Adrenal gland (tissue), 12 donors: ENCODE data around the gene AMZ2. TPM values are rescaled to one million over a fixed set of nuclear protein-coding genes. Genes with fewer than 3 reads are reported as not detected.
A peak's percentile ranks its signal among the peaks of the same experiment; 100 is the strongest.
"Not testable (repeated sequence)": the region's sequence is repeated elsewhere in the genome, so short reads cannot be mapped to it uniquely, and the experiment has no call there.

Experiments
- DNase-seq, 7 donors: peaks; one replicate each; pipeline ENCODE4 v3.0.0-alpha.2; 2019 to 2020
- H3K27ac ChIP-seq, 5 donors: fragments of 200-600 bp; sonication (generic) in 4 of 5; 1 replicate in 3 of 5; 2 replicates in 2 of 5; pipeline versions ENCODE4 v1.5.1 to v1.8.0; 2016 to 2020; ENCODE audit warnings: mild to moderate bottlenecking in 1 of 5
- H3K27me3 ChIP-seq: fragments of 200-600 bp; 2 replicates; pipeline ENCODE4 v1.8.0; 2021
- H3K36me3 ChIP-seq, 2 donors: fragments of 200-600 bp; replicated peaks in 1 of 2; 1 replicate in 1 of 2; 2 replicates in 1 of 2; pipeline versions ENCODE4 v1.5.1 to v1.8.0; 2018 to 2022
- H3K4me1 ChIP-seq, 2 donors: fragments of 200-600 bp; replicated peaks in 1 of 2; 1 replicate in 1 of 2; 2 replicates in 1 of 2; pipeline versions ENCODE4 v1.5.1 to v1.8.0; 2018 to 2021
- H3K4me3 ChIP-seq, 4 donors: fragments of 200-600 bp; sonication (generic) in 3 of 4; one replicate each; pipeline ENCODE4 v1.5.1; 2016 to 2018
- H3K9me3 ChIP-seq, 3 donors: fragments of 200-600 bp; sonication (generic) in 1 of 3; replicated peaks in 1 of 3; 1 replicate in 2 of 3; 2 replicates in 1 of 3; pipeline versions ENCODE4 v1.5.1 to v1.8.0; 2016 to 2021
- CTCF ChIP-seq, 6 experiments: fragments of 450-650 bp in 4 of 6; fragments of 200-600 bp in 2 of 6; sonication (generic) in 1 of 6; IDR thresholded peaks; 1 replicate in 5 of 6; 2 replicates in 1 of 6; pipeline versions ENCODE4 v1.5.1 to v1.8.0; 2016 to 2021; ENCODE audit warnings: antibody characterized with exemption in 6 of 6, mild to moderate bottlenecking in 2 of 6, moderate library complexity in 1 of 6
- POLR2A ChIP-seq, 2 donors: fragments of 450-650 bp; IDR thresholded peaks; one replicate each; pipeline ENCODE4 v1.6.1; 2017; ENCODE audit warnings: antibody characterized with exemption in 2 of 2, mild to moderate bottlenecking in 2 of 2, moderate library complexity in 1 of 2
- WGBS, 4 donors: extraction: QIAGEN DNeasy Blood & Tissue Kit in 2 of 4; methylation state at CpG; one replicate each; pipeline versions ENCODE4 v1.1.5 to v1.1.7; 2013 to 2017; 5-methylcytosine and 5-hydroxymethylcytosine counted together
- intact Hi-C, 2 donors: fragments of 100-400 bp; cut with DNase I; formaldehyde crosslinking; loops; one replicate each; pipeline versions ENCODE4 v1.14.1 to v1.15.0; 2022 to 2023
- polyA plus RNA-seq, 3 donors: library from polyadenylated mRNA; stranded (reverse); fragments of 200-250 nt in 2 of 3; fragments of 350-450 nt in 1 of 3; fragmentation: Illumina TruSeq in 1 of 3; extraction: RNeasy Lipid Tissue Mini Kit (QIAGEN cat#74804) in 1 of 3; gene quantifications; one replicate each; pipeline ENCODE4 v1.2.3, GENCODE V29; 2013 to 2014
- total RNA-seq, 9 donors: library from RNA; depleted of rRNA in 4 of 9; stranded (reverse); fragments of >200 nt in 4 of 9; fragments of 120-200 nt in 1 of 9; fragmentation: NEBNext Ultra II Directional in 1 of 9; extraction: Animal tissue kit (Norgen Biotek cat#: 25700) in 1 of 9; gene quantifications; one replicate each; pipeline versions ENCODE4 v1.1.0 to v1.2.4, GENCODE V29; 2013 to 2023
- donor health status: healthy with polysubstance abuse.
- donor health status: Bipolar disorder and iron deficiency.
- donor health status: DM: yes; HTN: yes; CAD: no.
- donor health status: DM: no; HTN: no; CAD: no.
- donor health status: DM: no; HTN: no; CAD: no.
- donor health status: DM: yes; HTN: yes; CAD: no.

The AMZ2 gene
- total and polyA plus RNA-seq, 12 donors, result 55.5 to 135 (median 83.1) TPM

- peak overlapping the region in 3 of 5 donors; percentile 74 to 94 (median 85) for H3K27ac ChIP-seq
- TF ChIP-seq POLR2A (IDR thresholded peaks at IDR 0.05) (peak; percentile 50 to 56), CTCF (IDR thresholded peaks at IDR 0.05) (peak; percentile 53 to 94 (median 79))
- intact Hi-C loops, result no loop called here
- H3K9me3 ChIP-seq, result no peaks in the 10 kb centered on the region
- peaks cover under 1% of the 10 kb centered on the region for H3K27me3 ChIP-seq
- DNase-seq, result peak; percentile 87 to 94 (median 90)
- H3K36me3 ChIP-seq, result no peaks in the 10 kb centered on the region
- 1% methylated on average over 23 to 71 of the region's 71 CpGs; no CpG with 5 or more reads in 1 of the 4 donors for WGBS, 4 donors
- H3K4me1 ChIP-seq, result peaks cover 3 to 11% of the 10 kb centered on the region in 2 donors
- H3K4me3 ChIP-seq, result peak overlapping the region in 3 of 4 donors; percentile 25 to 97 (median 81)
Measured at GRCh38 chr17:68205251-68205807, 42.5 kb upstream of the AMZ2 start.

GRCh38 chr17:68205808-68206720 is 41.8 kb upstream of the AMZ2 start:
- intact Hi-C loops, result no loop called here
- H3K36me3 ChIP-seq, result no peaks in the 10 kb centered on the region
- peak in 2 of 7 donors; percentile 27 to 33 for DNase-seq
- no peaks in the 10 kb centered on the region for H3K9me3 ChIP-seq
- WGBS, 4 donors, result 1 to 3% (median 1%) methylated on average over 7 to 50 of the region's 50 CpGs
- H3K27ac ChIP-seq, result peak overlapping the region in 3 of 5 donors; percentile 74 to 94 (median 85)
- TF ChIP-seq POLR2A (IDR thresholded peaks at IDR 0.05), result no peak
- peak overlapping the region; percentile 25 to 97 (median 54) for H3K4me3 ChIP-seq
- no peaks in the 10 kb centered on the region for H3K27me3 ChIP-seq
- H3K4me1 ChIP-seq, result peaks cover 0 to 7% of the 10 kb centered on the region in 2 donors

- WGBS, 4 donors, result 91 to 97% (median 96%) methylated on average over 14 to 37 of the region's 37 CpGs
- H3K4me1 ChIP-seq, result peaks cover 0 to 7% of the 10 kb centered on the region in 2 donors
- intact Hi-C loops, result no loop called here
- no peaks in the 10 kb centered on the region for H3K27me3 ChIP-seq
- H3K36me3 ChIP-seq, result no peaks in the 10 kb centered on the region
- DNase-seq, result no peak
- no peak overlapping the region for H3K27ac ChIP-seq
- no peaks in the 10 kb centered on the region for H3K9me3 ChIP-seq
- TF ChIP-seq CTCF (IDR thresholded peaks at IDR 0.05) (no peak), POLR2A (IDR thresholded peaks at IDR 0.05) (no peak)
- no peak overlapping the region for H3K4me3 ChIP-seq
Measured at GRCh38 chr17:68207651-68208253, 40.1 kb upstream of the AMZ2 start.

- DNase-seq, H3K27me3 ChIP-seq, H3K27ac ChIP-seq, H3K4me1 ChIP-seq, H3K9me3 ChIP-seq, H3K4me3 ChIP-seq, intact Hi-C loops, H3K36me3 ChIP-seq: not testable (repeated sequence)
- WGBS, 4 donors, result 94 to 97% (median 97%) methylated on average over 19 of the region's 19 CpGs
Measured at GRCh38 chr17:68208651-68209050, 39.2 kb upstream of the AMZ2 start.

GRCh38 chr17:68209191-68209900 is 38.5 kb upstream of the AMZ2 start:
- DNase-seq, intact Hi-C loops: not testable (repeated sequence)

More at GRCh38 chr17:68209191-68209900, 38.5 kb upstream of the AMZ2 start:
- not testable (repeated sequence) for H3K4me3 ChIP-seq, H3K27ac ChIP-seq, H3K4me1 ChIP-seq, H3K36me3 ChIP-seq, H3K27me3 ChIP-seq, H3K9me3 ChIP-seq
- WGBS, 4 donors, result 93 to 98% (median 95%) methylated on average over 13 of the region's 13 CpGs
